ENCODE data around the gene PTGIS. TPM values are rescaled to one million over a fixed set of nuclear protein-coding genes. Genes with fewer than 3 reads are reported as not detected.

Gene PTGIS
- total and polyA plus RNA-seq, 5 experiments from 2014 or later, result not detected

- Mint-ChIP-seq H3K27ac (no peak overlapping the region), H3K36me3 (no peaks in the 10 kb centered on the region), H3K4me1 (peaks cover 0 to 2% (median 0%) of the 10 kb centered on the region in 4 donors), H3K9me3 (no peaks in the 10 kb centered on the region), H3K27me3 (peaks cover 6 to 31% (median 12%) of the 10 kb centered on the region in 5 donors), H3K4me3 (no peak overlapping the region)
- POLR2A ChIA-PET, result no interaction called here
- ATAC-seq (no peak), DNase-seq (no peak)
These were observed 108.3 kb downstream of the PTGIS start for GRCh38 chr20:49459684-49460083.

DNA sequence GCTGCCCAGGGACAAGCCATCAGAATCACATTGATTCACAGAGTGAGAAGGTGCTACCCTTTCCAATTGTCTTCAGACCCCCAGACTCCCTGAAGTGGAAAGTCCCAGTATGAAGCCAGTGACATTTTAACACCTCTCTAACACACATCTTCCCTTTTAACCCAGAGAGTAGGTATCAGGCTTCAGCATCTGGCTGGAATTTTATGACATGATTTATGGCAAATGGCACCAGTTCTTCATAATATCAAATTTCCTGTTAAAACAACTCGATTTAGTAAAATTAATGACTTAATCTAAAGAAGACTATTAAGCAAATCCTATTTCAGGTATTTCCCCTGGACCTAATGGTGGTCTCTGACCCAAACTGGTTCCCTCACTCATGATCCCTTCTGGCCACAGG, 110.5 kb downstream of the PTGIS start:
- no peak overlapping the region for H3K4me3 Mint-ChIP-seq
- ATAC-seq (no peak), DNase-seq (no peak)
- H3K36me3 Mint-ChIP-seq, result no peaks in the 10 kb centered on the region
- no peak overlapping the region for H3K27ac Mint-ChIP-seq
- H3K4me1 Mint-ChIP-seq, result peaks cover 0 to 2% (median 0%) of the 10 kb centered on the region in 4 donors
- H3K27me3 Mint-ChIP-seq, result peaks cover 6 to 46% (median 11%) of the 10 kb centered on the region in 5 donors
- no peaks in the 10 kb centered on the region for H3K9me3 Mint-ChIP-seq
- POLR2A ChIA-PET, result no interaction called here

GRCh38 chr20:49456646-49457045, 111.3 kb downstream of the PTGIS start:
- H3K27ac Mint-ChIP-seq, result no peak overlapping the region
- DNase-seq (no peak), ATAC-seq (no peak)
- no peaks in the 10 kb centered on the region for H3K36me3 Mint-ChIP-seq
- peaks cover 0 to 2% (median 0%) of the 10 kb centered on the region in 4 donors for H3K4me1 Mint-ChIP-seq
- H3K4me3 Mint-ChIP-seq, result no peak overlapping the region
- peaks cover 6 to 54% (median 13%) of the 10 kb centered on the region in 5 donors for H3K27me3 Mint-ChIP-seq
- POLR2A ChIA-PET, result no interaction called here
- no peaks in the 10 kb centered on the region for H3K9me3 Mint-ChIP-seq

DNA sequence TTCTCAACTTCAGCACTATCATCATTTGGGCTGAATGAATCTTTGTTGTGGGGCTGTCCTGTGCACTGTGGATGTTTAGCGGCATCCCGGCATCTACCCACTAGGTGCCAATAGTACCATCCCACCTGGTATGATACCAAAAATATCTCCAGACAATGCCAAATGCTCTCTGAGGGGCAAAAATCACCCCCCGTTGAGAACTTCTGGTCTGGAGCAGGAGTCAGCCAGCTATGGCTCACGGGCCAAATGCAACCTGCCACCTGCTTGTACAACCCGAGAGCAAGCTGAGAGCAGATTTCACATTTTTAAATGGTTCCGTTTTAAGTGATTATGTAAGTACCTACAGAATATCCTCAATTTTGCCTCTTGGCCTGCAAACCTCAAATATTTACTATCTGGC, 112.2 kb downstream of the PTGIS start:
- DNase-seq, result no peak
- H3K36me3 Mint-ChIP-seq, result no peaks in the 10 kb centered on the region
- ATAC-seq, result no peak
- POLR2A ChIA-PET, result no interaction called here
- H3K27me3 Mint-ChIP-seq, result peaks cover 7 to 64% (median 14%) of the 10 kb centered on the region in 5 donors
- peaks cover 0 to 2% (median 0%) of the 10 kb centered on the region in 4 donors for H3K4me1 Mint-ChIP-seq
- H3K27ac Mint-ChIP-seq, result no peak overlapping the region
- no peaks in the 10 kb centered on the region for H3K9me3 Mint-ChIP-seq
- no peak overlapping the region for H3K4me3 Mint-ChIP-seq

Other genes starting within 250 kb of the PTGIS start
- gene KCNB1, start 85.5 kb downstream of the PTGIS start, total RNA-seq, result under 1 TPM in 1 of 2 experiments, not detected in 1; 0.05 TPM
- gene KCNB1, start 85.5 kb downstream of the PTGIS start, polyA plus RNA-seq, result not detected
- 1 to 10 TPM; 6.0 to 6.8 TPM for gene B4GALT5, start 145.7 kb upstream of the PTGIS start, total RNA-seq
- gene B4GALT5, start 145.7 kb upstream of the PTGIS start, polyA plus RNA-seq, result 1 to 10 TPM in 1 of 3 donors, under 1 TPM in 2; 0.34 to 1.4 (median 0.73) TPM
- gene SLC9A8, start 244.7 kb upstream of the PTGIS start, total RNA-seq, result 10 to 100 TPM; 28.3 to 29.3 TPM
- 1 to 10 TPM; 4.7 to 9.0 (median 6.0) TPM for gene SLC9A8, start 244.7 kb upstream of the PTGIS start, polyA plus RNA-seq